NB4 (cell line): ENCODE measurements around the gene ADGRF4.

Experiments
- MAX ChIP-seq: IDR thresholded peaks from 2 replicates; pipeline ENCODE4 v1.6.1; 2011; ENCODE audit warnings: low read depth, low read length
- POLR2A ChIP-seq: IDR thresholded peaks from 2 replicates; pipeline ENCODE4 v1.6.1; 2011; ENCODE audit warnings: mild to moderate bottlenecking; ENCODE audit not compliant: insufficient read length; ENCODE audit errors: extremely low read depth
- TF ChIP-seq, protein P1 (sequence below): IDR thresholded peaks from one replicate; pipeline ENCODE4 v1.5.1; 2012; ENCODE audit warnings: low read depth, low read length

DNA sequence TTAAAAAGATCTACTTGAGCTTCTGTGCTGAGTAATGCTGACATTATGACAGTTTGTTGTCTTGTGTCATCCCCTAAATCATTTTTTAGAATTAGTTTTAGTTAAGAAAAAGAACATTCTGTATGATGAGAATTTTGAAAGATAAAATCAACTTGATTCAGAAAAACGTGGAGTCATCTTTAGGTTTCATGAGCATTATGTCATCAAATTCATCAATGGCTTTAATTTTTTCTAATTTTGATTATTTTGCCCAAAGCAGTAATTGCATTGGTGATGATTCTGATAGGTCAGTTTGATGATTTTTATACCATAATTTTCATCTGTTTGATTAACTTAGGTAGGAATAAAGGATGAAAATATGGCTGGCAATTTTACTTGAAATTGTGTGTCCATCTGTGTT is 26.6 kb upstream of the ADGRF4 start:
- TF ChIP-seq, protein P1, sequence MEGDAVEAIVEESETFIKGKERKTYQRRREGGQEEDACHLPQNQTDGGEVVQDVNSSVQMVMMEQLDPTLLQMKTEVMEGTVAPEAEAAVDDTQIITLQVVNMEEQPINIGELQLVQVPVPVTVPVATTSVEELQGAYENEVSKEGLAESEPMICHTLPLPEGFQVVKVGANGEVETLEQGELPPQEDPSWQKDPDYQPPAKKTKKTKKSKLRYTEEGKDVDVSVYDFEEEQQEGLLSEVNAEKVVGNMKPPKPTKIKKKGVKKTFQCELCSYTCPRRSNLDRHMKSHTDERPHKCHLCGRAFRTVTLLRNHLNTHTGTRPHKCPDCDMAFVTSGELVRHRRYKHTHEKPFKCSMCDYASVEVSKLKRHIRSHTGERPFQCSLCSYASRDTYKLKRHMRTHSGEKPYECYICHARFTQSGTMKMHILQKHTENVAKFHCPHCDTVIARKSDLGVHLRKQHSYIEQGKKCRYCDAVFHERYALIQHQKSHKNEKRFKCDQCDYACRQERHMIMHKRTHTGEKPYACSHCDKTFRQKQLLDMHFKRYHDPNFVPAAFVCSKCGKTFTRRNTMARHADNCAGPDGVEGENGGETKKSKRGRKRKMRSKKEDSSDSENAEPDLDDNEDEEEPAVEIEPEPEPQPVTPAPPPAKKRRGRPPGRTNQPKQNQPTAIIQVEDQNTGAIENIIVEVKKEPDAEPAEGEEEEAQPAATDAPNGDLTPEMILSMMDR: no peak
- no peak for TF ChIP-seq POLR2A
- no peak for TF ChIP-seq MAX
